COLO668 (cell line): ENCODE measurements around the gene IL1F10.

ENCODE experiments used
- DNase-seq: peaks from one replicate; lab custom pipeline; 2025; ENCODE audit not compliant: unreplicated experiment; lab: John Stamatoyannopoulos, UW

IL1F10 gene

DNA sequence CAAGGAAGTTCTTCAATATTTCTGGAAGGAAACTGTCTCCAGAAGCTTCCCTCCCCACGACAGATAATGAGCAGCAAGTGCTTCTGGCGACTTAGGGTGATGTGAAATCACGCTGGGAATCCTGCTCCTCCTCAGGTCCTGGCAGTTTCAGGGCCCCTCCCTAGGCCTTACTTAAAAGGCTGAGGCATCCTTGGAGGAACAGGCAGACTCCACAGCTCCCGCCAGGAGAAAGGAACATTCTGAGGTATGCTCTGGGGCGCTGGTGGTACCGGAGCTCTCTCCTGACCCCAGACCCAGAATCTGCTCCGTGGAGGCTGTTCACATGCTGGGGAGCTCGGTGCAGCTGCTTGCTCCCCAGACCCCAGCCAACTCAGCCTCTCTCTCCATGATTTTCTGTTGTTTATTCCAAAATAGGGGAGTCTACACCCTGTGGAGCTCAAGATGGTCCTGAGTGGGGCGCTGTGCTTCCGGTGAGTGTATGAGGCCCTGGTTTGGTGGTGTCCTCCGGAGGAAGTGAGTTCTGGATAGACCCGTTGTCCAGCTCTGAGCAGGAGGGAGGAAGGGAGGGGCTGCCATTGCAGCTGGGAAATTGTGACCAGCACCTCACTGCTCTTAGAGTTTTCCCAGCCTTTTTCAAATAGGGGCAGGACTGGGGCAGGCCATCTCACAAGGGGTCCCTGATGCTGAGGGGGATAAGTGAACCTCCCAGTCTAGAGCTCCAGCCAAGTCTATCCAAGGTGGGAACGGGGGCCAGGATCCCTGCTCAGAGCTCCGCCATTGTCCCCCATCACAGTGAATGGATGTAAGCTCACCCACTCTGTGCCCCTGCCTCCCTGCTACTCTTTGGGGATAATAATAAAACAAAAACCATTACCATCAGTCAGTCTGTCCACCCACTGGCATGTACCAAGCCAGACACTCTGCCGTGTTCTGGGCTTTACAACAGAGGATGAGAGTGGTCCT is 8.5 kb upstream of the IL1F10 start, which contains the start of gene IL36RN:
Gene IL36RN (plus strand): TSS at position 201 of the 963 bp plus-strand sequence. CDS start 241 bp downstream, at position 442.
- DNase-seq = no peak

- DNase-seq = no peak
Observed at GRCh38 chr2:113060396-113060795, 7.4 kb upstream of the IL1F10 start.

GRCh38 chr2:113060796-113061195 is 7.0 kb upstream of the IL1F10 start:
- DNase-seq = no peak

DNA sequence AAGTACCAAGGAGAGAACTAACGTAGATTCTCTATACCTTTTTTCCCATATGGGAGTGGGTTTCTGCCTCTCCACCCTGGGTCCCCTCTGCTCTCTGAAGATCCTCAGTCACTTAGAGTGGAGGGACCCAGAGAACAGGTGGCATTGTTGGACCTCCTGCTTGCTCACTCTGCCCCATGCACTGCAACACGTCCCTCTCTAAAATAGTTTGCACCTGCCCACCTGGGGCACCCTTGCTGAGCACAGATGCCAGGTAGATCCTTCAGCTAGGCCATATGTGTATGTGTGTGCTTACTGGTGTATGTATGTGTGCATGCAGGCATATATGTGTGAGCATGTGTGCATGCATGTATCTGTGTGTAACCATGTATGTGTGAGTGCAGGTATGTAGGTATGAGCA is 6.5 kb upstream of the IL1F10 start:
- DNase-seq = no peak

DNA sequence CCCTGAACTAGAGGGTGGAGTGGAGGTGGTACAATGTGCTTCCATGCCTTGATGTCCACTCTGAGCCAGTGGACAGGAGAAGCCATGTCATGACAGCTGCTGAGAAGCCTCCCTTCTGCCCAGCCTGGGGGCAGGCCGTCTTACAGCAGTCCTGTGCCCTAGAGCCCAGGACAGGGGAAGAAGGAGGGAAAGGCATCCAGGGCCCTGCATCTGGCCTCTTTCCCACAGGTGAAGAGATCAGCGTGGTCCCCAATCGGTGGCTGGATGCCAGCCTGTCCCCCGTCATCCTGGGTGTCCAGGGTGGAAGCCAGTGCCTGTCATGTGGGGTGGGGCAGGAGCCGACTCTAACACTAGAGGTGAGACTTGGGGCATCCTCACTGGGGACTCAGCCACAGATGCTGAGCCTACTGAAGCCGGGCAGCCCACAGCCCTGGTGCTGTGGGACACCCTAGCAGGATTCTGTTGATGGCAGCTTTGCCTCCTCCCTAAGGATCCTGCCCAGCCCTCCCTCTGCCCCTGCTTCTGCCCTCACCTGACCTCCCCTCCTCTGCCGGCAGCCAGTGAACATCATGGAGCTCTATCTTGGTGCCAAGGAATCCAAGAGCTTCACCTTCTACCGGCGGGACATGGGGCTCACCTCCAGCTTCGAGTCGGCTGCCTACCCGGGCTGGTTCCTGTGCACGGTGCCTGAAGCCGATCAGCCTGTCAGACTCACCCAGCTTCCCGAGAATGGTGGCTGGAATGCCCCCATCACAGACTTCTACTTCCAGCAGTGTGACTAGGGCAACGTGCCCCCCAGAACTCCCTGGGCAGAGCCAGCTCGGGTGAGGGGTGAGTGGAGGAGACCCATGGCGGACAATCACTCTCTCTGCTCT is 5.6 kb upstream of the IL1F10 start:
- DNase-seq = no peak

DNA sequence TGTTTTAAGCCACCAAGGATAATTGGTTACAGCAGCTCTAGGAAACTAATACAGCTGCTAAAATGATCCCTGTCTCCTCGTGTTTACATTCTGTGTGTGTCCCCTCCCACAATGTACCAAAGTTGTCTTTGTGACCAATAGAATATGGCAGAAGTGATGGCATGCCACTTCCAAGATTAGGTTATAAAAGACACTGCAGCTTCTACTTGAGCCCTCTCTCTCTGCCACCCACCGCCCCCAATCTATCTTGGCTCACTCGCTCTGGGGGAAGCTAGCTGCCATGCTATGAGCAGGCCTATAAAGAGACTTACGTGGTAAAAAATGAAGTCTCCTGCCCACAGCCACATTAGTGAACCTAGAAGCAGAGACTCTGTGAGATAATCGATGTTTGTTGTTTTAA is 3.5 kb upstream of the IL1F10 start:
- no peak for DNase-seq

- DNase-seq = no peak
Observed at GRCh38 chr2:113064898-113065297, 2.9 kb upstream of the IL1F10 start.

DNA sequence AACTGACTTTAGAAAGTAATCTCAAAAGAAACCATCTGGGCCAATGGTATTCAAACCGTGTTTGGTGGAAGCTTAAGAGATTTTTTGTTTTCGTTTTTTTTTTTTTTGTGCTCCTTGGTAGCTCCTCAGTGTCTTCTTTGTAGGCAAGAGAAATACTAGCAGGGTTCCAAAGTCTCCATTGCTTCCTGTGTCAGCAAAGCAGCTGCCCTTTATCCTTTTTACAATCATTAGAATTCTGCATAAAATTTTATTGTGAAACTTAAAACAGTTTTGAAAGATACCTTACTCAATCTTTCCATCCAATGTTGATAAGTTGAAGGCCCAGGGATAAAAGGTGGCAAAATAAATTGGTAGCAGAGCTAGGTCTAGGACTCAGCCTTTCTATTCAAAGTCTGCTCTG is 479 bp downstream of the IL1F10 start:
- DNase-seq = no peak

DNA sequence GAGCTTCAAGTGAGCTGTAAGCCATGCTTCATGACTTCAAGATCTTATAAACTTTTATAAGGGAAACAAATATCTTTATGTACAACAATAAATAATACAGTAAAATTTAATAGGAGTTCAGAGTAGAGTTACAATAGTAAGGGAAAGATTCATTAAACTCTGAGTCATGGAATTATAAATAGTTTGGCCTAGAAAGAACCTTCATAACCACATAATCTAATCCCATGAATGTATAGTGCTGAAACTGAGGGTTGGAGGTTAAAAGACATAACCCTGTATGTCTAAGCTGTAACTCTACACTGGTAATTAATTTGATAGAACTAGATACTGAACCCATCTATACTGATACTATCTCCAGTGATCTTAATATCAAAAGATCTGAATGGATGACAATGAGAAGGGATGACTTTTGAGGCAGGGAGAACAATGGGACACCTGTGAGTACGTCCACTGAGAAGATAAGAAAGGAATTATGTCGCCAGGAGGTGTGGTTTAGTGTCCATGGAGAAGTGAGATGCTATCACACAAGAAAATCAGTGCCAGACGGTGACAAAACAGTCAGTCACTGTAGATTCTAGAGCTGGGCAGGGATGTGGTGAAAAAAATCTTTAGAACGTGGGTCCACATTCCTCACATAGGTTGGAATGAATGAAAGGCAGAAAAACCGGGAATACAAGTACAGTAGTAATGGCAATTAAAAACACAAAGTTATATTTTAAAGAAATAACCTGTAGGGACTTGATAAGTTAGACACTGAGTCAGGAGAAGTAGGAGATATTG is 1.1 kb downstream of the IL1F10 start:
- DNase-seq = no peak

DNA sequence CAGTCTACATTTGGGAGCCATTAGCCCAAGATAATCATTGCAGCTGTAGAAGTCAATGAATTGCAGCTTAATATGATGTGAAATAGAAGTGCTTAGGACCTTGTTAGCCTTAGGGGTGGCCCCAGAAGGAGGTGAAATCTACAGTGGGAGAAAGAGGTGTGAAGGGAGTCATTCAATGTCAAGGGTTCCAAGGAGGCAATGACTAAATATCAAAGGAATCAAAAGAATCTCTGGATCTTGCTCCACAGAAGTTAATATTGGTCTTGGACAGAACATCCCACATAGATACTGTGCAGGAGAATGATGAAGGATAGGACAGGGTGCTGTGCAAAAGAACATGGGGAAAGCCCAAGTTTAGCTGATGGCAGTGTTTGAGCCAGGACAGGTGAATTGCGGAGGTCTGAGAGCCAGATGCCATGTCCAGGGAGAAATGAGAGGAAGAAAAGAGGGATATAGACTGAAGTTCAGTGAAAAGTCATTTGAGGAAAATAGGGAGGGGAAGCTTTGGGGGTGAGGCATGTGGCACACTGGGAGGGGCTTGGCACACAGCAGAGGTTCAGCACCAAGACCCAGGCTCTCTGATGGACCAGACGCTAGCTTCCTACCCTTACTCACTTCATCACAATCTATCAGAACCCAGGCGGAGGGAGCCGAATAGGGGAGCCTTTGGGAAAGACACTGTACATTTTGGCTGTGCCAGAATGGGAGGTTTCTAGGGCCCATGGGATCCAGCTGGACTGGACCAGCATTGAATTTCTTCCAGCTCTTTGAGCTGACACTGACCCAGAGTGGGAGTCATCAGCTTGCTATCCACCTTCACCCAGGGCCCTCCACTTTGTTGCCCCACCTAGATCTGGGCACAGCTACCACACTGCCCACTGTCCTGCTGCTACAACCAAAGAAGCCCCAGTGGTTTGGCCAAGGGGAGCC is 2.2 kb downstream of the IL1F10 start:
- DNase-seq = no peak

DNA sequence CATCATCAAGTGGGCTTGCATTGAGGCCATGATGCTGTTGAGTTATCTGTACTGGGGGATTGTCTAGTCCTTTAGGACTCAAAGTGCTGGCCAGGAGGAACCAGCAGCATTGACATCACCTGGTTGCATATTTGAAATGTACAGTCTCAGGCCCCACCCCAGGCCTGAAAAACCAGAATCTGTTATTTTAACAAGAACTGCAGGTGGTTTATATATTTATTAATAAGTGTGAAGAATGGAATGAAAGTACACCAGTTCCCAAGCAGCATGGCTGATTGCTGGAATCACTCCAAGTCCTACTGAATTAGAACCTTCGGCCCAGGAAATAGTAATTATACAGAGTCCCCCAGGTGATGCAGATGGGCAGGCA is 2.8 kb downstream of the IL1F10 start:
- DNase-seq = no peak

DNA sequence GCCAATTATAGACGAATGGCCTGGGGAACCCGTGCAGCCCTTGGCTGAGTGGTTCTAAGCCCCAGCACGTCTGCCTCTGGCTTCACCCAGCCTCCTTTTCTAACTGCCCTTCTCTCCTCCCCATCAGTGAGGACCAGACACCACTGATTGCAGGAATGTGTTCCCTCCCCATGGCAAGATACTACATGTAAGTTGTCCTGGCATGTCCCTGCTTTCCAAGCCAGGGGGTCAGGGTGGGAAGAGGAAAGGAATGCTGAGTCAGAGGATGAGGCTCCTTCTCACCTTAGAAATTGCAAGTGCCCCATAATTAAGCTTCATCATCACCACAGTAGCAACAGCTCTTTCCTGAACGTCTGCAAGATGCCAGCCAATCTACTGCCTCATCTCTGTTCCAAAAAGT is 4.8 kb downstream of the IL1F10 start:
- DNase-seq = no peak

DNA sequence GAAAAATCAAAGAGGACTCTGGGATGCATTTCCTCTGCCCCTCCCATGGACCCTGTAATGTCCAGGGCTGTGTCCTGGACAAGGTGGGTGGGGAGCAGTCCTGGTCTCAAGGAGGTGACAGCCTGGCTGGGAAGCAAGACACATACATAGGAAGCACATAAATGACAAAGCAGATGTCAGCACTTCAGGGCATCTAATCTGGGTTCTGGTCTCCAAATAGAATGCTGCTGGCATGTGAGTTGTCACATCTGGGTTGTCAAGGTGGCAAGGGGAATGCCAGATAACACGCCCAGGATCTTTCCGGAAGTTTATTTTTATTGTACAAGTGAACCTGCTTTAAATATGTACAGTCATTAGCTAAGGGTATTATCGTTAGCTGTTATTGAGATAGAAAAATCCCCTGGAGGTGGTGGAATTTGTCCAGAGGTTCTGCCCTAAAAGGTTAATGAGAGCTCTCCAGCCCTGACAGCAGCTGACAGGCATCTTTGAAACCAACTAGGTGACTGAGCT is 5.6 kb downstream of the IL1F10 start:
- no peak for DNase-seq

- DNase-seq = no peak
Observed at GRCh38 chr2:113075030-113075429, 7.3 kb downstream of the IL1F10 start.

DNA sequence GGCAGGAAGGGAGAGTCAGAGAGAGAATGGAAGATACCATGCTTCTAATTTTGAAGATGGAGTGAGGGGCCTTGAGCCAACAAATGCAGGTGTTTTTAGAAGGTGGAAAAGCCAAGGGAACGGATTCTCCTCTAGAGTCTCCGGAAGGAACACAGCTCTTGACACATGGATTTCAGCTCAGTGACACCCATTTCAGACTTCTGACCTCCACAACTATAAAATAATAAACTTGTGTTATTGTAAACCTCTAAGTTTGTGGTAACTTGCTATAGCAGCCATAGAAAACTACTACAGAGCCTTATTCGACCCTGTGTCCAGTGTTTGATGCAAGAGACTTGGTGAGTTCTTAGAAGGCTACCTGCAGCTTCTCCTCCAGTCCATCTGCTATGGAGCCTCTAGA is 7.8 kb downstream of the IL1F10 start:
- no peak for DNase-seq

DNA sequence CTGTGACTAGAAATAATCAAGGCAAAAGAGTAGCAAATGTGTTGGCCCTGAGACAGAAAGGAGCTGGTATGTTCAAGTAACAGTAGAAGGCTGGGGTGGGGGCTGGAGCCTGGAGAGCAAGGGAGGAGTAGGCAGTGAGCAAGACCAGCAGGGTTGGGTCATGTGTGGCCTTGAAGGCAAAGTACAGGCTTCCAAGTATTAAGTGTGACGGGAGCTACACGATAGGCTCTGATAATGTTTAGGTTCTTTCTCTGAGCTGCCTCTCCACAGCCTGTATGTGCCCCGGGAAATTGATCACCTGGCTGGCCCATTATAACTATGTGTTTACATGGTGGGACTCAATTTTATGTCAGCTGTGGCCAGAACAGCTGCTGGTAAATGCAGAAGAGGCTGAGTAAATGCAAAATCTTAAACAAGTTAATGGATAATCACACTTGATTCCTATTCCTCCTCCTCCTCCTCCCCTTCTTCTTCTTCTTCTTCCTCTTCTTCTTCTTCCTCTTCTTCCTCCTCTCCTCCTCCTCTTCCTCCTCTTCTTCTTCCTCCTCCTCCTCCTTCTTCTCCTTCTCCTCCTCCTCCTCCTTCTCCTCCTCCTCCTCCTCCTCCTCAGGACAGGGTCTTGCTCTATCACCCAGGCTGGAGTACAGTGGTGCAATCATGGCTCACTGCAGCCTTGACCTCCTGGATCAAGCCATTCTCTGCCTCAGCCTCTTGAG is 9.3 kb downstream of the IL1F10 start:
- DNase-seq = no peak

- DNase-seq = no peak
Observed at GRCh38 chr2:113077921-113078320, 10.2 kb downstream of the IL1F10 start.

- no peak for DNase-seq
Observed at GRCh38 chr2:113078350-113078839, 10.6 kb downstream of the IL1F10 start.

GRCh38 chr2:113079131-113079530 is 11.4 kb downstream of the IL1F10 start:
- DNase-seq = no peak
